Measurements from ENCODE around the gene MOCS3. TPM values are rescaled to one million over a fixed set of nuclear protein-coding genes. Genes with fewer than 3 reads are reported as not detected.

The MOCS3 gene, protein sequence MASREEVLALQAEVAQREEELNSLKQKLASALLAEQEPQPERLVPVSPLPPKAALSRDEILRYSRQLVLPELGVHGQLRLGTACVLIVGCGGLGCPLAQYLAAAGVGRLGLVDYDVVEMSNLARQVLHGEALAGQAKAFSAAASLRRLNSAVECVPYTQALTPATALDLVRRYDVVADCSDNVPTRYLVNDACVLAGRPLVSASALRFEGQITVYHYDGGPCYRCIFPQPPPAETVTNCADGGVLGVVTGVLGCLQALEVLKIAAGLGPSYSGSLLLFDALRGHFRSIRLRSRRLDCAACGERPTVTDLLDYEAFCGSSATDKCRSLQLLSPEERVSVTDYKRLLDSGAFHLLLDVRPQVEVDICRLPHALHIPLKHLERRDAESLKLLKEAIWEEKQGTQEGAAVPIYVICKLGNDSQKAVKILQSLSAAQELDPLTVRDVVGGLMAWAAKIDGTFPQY
- 6.0 and 6.1 TPM in 2 replicates for total RNA-seq (2013; cell fraction: nucleolus; rRNA removed)
- total RNA-seq (2014; rRNA removed) = 5.7 and 5.9 TPM in 2 replicates
- 3.0 and 3.3 TPM in 2 replicates for total RNA-seq (2014; rRNA removed; fragmentation: Illumina TruSeq; extraction: Trizol)
- 4.7 and 5.2 TPM in 2 replicates for total RNA-seq (2021)
- polyA plus RNA-seq (2011; ENCODE audit: low read depth) = 0.83 TPM
- polyA plus RNA-seq (2011; rRNA removed) = 2.0 and 2.2 TPM in 2 replicates
- 2.4 and 3.0 TPM in 2 replicates for polyA plus RNA-seq (2011; cell fraction: cytosol; rRNA removed)
- polyA plus RNA-seq (2011; cell fraction: nucleus; rRNA removed) = 1.4 and 1.6 TPM in 2 replicates
- 2.1 and 2.6 TPM in 2 replicates for polyA plus RNA-seq (2012)
- 2.4 and 2.8 TPM in 2 replicates for polyA plus RNA-seq (2014; fragmentation: Illumina TruSeq; extraction: Trizol)
- under 1 TPM; 0.87 to 0.99 TPM for polyA plus RNA-seq (2014; fragmentation: Nextera tagmentation; extraction: Ambion mirVana)
- 3.6 and 4.6 TPM in 2 replicates for polyA plus RNA-seq (2014; rRNA removed)
- polyA plus RNA-seq (2016; fragmentation: Nextera tagmentation; extraction: Ambion mirVana) = 1 to 10 TPM; 4.0 to 4.6 TPM
- polyA minus RNA-seq (2011; rRNA and poly(A)+ RNA removed) = 4.6 and 6.5 TPM in 2 replicates
- polyA minus RNA-seq (2011; cell fraction: cytosol; rRNA and poly(A)+ RNA removed) = 2.0 and 2.1 TPM in 2 replicates
- 4.6 and 7.6 TPM in 2 replicates for polyA minus RNA-seq (2011; cell fraction: nucleus; rRNA and poly(A)+ RNA removed)
- Bru-seq, nascent RNA = percentile 63 among the genes with signal in this experiment
- percentile 42 among the genes with signal in this experiment for BruChase-seq, experiment 1, labeled RNA remaining after a 6-hour chase
- percentile 57 among the genes with signal in this experiment for BruChase-seq, experiment 2, labeled RNA remaining after a 2-hour chase
- long read RNA-seq, experiment 1, full-length matches to known transcripts = 7 of 7 reads
- long read RNA-seq, experiment 1, partial matches to known transcripts = 0 of 7 reads
- long read RNA-seq, experiment 1, other reads (novel, unspliced or antisense) = 0 of 7 reads
- long read RNA-seq, experiment 2, full-length matches to known transcripts = 6 of 6 reads
- long read RNA-seq, experiment 2, partial matches to known transcripts = 0 of 6 reads
- long read RNA-seq, experiment 2, other reads (novel, unspliced or antisense) = 0 of 6 reads

DNA sequence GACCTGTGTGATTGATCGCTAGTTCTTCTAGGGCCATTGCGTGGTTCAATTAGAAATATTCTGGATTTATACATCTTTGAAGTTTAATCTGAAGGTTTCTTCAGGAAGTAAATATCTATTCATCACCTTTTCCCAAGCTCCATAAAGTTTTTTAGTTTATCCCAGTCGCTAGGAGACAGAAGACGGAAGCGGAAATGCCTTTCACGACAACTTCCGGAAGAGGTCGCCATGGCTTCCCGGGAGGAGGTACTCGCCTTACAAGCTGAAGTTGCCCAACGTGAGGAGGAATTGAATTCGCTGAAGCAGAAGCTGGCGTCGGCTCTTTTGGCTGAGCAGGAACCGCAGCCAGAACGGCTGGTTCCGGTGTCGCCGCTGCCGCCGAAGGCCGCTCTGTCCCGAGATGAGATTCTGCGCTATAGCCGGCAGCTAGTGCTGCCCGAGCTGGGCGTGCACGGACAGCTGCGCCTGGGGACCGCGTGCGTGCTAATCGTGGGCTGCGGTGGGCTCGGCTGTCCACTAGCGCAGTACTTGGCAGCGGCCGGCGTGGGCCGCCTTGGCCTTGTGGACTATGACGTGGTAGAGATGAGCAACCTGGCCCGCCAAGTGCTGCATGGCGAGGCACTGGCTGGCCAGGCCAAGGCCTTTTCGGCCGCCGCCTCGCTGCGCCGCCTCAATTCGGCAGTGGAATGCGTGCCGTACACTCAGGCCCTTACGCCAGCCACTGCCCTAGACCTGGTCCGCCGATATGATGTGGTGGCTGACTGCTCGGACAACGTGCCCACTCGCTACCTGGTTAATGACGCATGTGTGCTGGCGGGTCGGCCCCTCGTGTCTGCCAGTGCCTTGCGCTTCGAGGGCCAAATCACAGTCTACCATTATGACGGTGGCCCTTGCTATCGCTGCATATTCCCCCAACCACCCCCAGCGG is at the start of gene MOCS3:
Gene MOCS3, plus strand, starts transcription at position 204 of the 928 bp plus-strand sequence. Its CDS starts 25 bp downstream, at position 229.
- ATAC-seq = peak; percentile 88
- Histone ChIP-seq H3K79me2 (ENCODE audit: control insufficient read depth, insufficient read depth, low read length) (peaks cover 59% of the 10 kb centered on the region), H4K20me1 (ENCODE audit: control insufficient read depth, insufficient read depth) (no peaks in the 10 kb centered on the region), H3K27ac (ENCODE audit: control insufficient read depth, insufficient read depth) (peak within 1 kb of the TSS; percentile 96), H3K4me3 (peak within 1 kb of the TSS; percentile 88), H3K4me1 (ENCODE audit: control insufficient read depth, insufficient read depth, low read length) (peaks cover 13% of the 10 kb centered on the region), H3K4me2 (ENCODE audit: control insufficient read depth, insufficient read depth) (peak within 1 kb of the TSS; percentile 97), H3K9ac (ENCODE audit: control insufficient read depth, insufficient read depth, low read length) (peak within 1 kb of the TSS; percentile 90), H3K27me3 (replicated peaks in 1 of 2; ENCODE audit: control insufficient read depth in 2 of 2, insufficient read depth in 2 of 2, low read length in 1 of 2) (no peaks in the 10 kb centered on the region), H2AFZ (ENCODE audit: control insufficient read depth, low read depth, low read length) (peak within 1 kb of the TSS; percentile 96), H3K36me3 (ENCODE audit: control insufficient read depth in 2 of 2, insufficient read depth in 2 of 2, low read length in 1 of 2) (peaks cover 0 to 3% of the 10 kb centered on the region in 2 experiments; a peak in 2 of 4 replicates), H3K9me3 (replicated peaks; ENCODE audit: control insufficient read depth, insufficient read depth, low read length) (no peaks in the 10 kb centered on the region)
- in situ Hi-C loops (cut with MboI) (no loop called here), intact Hi-C loops (cut with micrococcal nuclease; ENCODE audit: unreplicated experiment) (loop anchor here (1.0 kb wide), 1 partner anchor 28 kb away; the partner anchor contains the start of gene ADNP)
- FAIRE-seq = no peak
- peak; percentile 86 for DNase-seq (ENCODE audit: low read depth, low spot score)
- TSS peak; percentile 91 for BruUV-seq (replicated peaks)
- ChIA-PET SMC1A (ENCODE audit: uncharacterized antibody, unreplicated experiment) (interaction anchor here (0.8 to 1.8 kb wide), 8 partner anchors 12 to 168 kb away, joined by 3 to 26 read pairs (median 6); partner anchors contain the start of genes ADNP and BCAS4), POLR2A (interaction anchor here (0.7 to 1.9 kb wide), 8 partner anchors 19 to 805 kb away, joined by 3 to 17 read pairs (median 4); partner anchors contain the start of genes ADNP, BCAS4 and PEDS1), RAD21 (ENCODE audit: unreplicated experiment) (interaction anchor here (0.9 to 2.5 kb wide), 8 partner anchors 22 to 164 kb away, joined by 3 to 29 read pairs (median 6); partner anchors contain the start of genes ADNP and BCAS4), CTCF (interaction anchor here (0.8 to 3.2 kb wide), 9 partner anchors 11 to 169 kb away, joined by 3 to 34 read pairs (median 10); partner anchors contain the start of genes ADNP and BCAS4)
- 9% methylated on average over 67 of the region's 67 CpGs for WGBS (ENCODE audit: insufficient coverage, insufficient replicate concordance, low lambda C conversion rate, missing lambda C conversion rate)
- TF ChIP-seq ETV6 (conservative IDR thresholded peaks at IDR 0.05 in 1 of 2, IDR thresholded peaks at IDR 0.05 in 1 of 2; ENCODE audit: borderline replicate concordance in 1 of 2, low read depth in 1 of 2) (peak in 1 of 2 experiments; percentile 64; a peak in 1 of 4 replicates), SUPT20H (IDR thresholded peaks at IDR 0.05; ENCODE audit: borderline replicate concordance, control insufficient read depth, low read depth, low read length) (no peak), TCF7 (IDR thresholded peaks at IDR 0.05; ENCODE audit: borderline replicate concordance) (no peak), YY1 (IDR thresholded peaks at IDR 0.05; ENCODE audit: low read depth, low read length) (peak; percentile 88), ZNF384 (IDR thresholded peaks at IDR 0.05; ENCODE audit: borderline replicate concordance, low read depth, low read length) (no peak), EZH2 (IDR thresholded peaks at IDR 0.05; ENCODE audit: borderline replicate concordance, control insufficient read depth, low read depth, low read length) (no peak), BMI1 (IDR thresholded peaks at IDR 0.05; ENCODE audit: borderline replicate concordance) (peak; percentile 98), BACH1 (IDR thresholded peaks at IDR 0.05; ENCODE audit: borderline replicate concordance) (peak; percentile 55), MTA3 (IDR thresholded peaks at IDR 0.05; ENCODE audit: borderline replicate concordance, low read length) (no peak), ZBED1 (IDR thresholded peaks at IDR 0.05; ENCODE audit: borderline replicate concordance) (no peak)
- TF ChIP-seq, protein P1, sequence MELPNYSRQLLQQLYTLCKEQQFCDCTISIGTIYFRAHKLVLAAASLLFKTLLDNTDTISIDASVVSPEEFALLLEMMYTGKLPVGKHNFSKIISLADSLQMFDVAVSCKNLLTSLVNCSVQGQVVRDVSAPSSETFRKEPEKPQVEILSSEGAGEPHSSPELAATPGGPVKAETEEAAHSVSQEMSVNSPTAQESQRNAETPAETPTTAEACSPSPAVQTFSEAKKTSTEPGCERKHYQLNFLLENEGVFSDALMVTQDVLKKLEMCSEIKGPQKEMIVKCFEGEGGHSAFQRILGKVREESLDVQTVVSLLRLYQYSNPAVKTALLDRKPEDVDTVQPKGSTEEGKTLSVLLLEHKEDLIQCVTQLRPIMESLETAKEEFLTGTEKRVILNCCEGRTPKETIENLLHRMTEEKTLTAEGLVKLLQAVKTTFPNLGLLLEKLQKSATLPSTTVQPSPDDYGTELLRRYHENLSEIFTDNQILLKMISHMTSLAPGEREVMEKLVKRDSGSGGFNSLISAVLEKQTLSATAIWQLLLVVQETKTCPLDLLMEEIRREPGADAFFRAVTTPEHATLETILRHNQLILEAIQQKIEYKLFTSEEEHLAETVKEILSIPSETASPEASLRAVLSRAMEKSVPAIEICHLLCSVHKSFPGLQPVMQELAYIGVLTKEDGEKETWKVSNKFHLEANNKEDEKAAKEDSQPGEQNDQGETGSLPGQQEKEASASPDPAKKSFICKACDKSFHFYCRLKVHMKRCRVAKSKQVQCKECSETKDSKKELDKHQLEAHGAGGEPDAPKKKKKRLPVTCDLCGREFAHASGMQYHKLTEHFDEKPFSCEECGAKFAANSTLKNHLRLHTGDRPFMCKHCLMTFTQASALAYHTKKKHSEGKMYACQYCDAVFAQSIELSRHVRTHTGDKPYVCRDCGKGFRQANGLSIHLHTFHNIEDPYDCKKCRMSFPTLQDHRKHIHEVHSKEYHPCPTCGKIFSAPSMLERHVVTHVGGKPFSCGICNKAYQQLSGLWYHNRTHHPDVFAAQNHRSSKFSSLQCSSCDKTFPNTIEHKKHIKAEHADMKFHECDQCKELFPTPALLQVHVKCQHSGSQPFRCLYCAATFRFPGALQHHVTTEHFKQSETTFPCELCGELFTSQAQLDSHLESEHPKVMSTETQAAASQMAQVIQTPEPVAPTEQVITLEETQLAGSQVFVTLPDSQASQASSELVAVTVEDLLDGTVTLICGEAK (IDR thresholded peaks at IDR 0.05; ENCODE audit: borderline replicate concordance) = peak; percentile 98
